Endometrium (tissue), 2 donors: ENCODE measurements around the gene TACC3.

Experiments
- FAIRE-seq: peaks from 2 replicates; lab custom pipeline; 2012; peaks lifted over from hg19 to GRCh38; lab: Jason Lieb, UNC
- donor health status: control.
- donor health status: control.

Gene TACC3

GRCh38 chr4:1776521-1777161 lies 55.3 kb downstream of the TACC3 start:
- FAIRE-seq = no peak

DNA sequence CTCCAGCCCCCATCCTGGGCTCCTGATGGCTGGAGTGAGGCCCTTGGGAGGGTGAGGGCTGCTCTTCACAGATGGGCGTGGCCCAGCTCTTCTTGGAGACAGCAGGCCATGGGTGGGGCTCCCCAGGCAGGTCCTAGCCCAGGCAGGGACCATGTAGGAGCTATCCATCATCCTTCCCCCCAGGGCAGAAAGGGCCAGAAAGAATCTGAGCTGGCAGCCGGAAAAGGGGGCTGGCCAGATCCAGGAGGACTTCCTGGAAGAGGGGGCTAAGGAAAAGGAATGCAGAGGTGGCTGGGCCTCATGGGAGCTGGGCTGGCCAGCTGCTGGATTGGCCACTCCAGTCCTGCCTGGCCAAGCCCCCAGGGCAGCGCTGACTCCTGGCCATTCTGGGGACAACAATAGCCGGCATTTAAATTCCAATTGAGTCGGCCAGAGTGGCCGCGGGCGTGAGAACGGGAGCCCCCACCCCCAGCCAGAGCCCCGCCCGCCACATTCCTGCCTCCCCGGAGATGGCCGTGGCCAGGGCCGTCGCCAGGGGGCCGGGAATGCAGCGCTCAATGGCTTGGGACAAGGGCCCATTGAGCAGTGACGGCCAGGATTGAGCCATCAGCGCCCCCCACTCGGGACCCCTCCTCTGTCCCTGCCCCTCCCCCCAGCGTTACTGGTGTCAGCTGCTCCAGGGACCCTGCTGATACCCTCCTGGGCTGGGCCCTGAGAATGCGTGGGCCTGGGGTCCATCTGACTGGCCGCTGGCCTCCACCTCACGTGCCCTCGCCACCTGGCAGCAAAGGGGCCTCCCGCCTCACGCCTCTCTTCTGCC lies 56.7 kb downstream of the TACC3 start:
- FAIRE-seq = no peak

DNA sequence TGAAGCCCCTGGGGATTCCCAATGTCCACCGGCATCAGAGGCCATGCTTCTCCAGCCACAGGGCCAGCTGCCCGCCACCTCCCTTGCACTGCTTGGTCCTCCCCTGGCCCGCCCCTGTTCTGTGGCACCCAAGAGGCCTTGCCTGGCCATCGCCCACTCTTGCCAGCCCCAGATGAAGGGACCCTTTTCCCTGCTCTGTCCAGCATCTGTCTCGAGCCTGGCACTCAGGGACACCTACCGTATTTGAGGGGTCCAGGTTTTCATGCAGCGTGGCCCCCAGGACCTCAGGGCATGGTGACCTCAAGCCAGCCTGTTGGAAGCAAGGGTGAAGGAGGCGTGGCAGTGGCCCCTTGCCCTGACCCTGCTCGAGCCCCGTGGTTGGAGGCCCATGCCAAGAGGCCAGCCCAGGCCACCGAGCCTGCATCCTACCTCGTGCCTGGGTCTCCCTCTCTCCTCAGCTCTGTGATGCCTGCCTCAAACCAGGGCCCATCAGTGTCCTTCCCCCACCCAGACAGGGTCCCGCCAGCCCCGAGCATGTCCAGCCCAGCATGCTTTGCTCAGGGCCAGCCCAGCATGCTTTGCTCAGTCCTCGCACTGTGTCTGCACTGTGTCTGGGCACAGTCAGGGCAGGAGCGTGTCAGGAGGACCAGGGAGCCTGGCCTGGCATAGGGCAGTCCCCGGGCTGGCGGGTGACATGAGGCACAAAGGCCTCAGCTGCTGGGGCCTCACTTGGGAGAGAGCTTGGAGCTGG lies 57.5 kb downstream of the TACC3 start:
- no peak for FAIRE-seq

GRCh38 chr4:1779588-1780382 lies 58.5 kb downstream of the TACC3 start:
- FAIRE-seq = no peak

GRCh38 chr4:1780435-1780834 lies 59.1 kb downstream of the TACC3 start:
- no peak for FAIRE-seq

DNA sequence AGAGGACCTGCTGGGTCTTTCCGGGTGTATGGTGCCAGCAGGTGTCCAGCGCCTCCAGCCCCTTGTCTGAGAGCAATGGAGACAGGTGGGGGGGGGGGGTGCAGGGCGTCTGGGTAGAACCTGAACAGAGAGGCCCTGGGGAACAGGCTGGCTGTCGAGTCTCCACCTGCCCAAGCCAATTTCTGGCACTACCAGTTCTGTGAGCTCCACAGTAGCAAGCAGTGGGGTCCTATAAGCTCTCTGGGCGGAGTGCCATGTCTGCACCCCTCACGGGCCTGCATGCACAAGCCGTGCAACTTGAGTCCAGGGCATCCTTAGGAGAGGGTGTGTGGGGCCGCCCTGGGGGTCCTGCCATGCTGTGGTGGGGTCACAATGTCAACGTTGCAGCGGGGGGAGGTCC lies 61.7 kb downstream of the TACC3 start:
- no peak for FAIRE-seq

DNA sequence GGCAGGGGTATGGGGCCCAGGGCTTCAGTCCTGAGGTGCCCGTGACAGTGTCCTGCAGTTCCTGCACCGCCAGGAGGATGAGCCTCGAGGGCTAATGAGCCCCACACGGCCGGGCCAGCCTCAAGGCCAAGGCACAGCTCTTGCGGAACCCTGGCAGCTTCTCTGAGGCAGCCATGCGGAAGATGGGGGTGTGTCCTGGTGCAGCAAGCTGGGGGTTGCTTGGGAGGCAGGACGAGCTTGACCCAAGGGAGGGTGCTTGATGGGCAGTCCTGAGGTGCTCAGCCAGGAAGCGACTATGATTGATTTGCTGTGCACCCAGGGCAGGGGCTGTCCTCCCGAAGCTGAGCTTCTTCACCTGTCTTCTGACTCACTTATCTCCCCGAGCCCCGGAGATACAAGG lies 62.6 kb downstream of the TACC3 start:
- FAIRE-seq = no peak

DNA sequence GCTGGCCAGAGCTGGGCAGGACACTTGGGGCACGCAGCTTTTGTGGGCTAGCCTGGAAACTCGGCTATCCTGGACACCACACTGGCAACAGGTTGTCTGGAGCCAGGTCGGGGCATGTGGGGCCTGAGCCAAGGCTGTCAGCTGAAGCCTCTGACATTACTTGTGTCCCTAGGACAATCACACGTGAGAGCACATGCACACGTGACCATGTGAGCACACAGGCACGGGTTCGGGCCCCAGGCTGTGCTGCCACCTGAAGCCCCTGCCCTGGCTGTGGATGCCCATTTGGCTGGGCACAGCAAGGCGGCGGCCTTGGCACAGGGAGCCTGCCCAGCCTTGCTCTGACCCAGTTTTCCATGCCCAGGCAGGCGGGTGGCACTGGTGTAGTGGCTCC lies 63.1 kb downstream of the TACC3 start:
- no peak for FAIRE-seq

- FAIRE-seq = no peak
Observed at GRCh38 chr4:1784789-1785591, 63.7 kb downstream of the TACC3 start.

DNA sequence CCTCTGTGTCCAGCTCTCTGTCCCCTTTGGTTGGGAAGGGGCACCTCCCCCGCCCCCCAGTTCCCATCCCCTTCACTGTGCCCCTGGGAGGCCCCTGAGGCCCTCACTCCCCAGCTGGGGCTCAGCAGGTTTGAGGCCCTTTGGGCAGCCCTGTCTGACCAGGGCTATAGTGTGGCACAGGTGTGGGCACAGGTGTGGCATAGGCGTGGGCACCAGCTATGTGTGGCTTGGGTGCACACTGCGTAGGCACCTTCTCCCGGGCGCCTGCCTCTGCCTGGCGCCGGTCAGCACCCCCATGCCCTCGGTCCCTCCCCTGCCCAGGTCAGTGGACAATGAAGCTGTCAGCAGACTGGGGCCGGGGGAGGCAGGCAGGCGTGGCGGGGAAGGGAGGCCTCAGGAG lies 64.3 kb downstream of the TACC3 start:
- FAIRE-seq = no peak

- no peak for FAIRE-seq
Observed at GRCh38 chr4:1786544-1787362, 65.4 kb downstream of the TACC3 start.

DNA sequence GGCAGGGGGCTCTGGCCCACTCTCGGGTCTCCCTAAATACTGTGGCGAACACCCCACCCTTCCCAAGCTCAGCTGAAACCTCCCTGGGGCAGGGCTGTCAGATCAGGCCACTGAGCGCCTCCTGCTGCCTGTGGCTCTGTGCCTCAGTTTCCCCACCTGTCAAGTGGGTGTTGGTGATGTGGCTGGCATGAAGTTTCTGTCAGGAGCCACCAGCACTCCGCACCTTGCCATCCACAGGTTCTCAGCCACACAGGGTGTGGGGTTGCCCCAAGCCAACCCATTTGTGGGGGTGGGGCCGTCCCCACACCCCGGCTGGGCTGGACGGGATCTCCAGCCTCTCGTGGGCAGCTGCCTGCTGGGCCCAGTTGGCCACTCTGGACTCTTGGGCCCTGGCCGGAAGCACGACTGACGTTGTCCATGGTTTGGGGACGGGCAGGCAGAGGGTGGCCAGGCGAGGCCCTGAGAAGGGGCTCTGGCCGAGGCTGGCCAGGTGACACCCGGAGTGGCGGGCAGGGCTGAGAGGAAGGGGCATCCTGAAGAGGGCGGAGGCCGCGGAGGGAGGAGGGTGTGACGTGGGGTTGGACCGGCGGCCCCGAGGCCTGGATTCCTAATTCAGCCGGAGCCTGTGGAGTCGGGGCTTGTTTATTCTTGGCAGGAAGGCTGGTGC lies 66.2 kb downstream of the TACC3 start:
- FAIRE-seq = no peak

GRCh38 chr4:1788254-1788973 lies 67.1 kb downstream of the TACC3 start:
- no peak for FAIRE-seq

DNA sequence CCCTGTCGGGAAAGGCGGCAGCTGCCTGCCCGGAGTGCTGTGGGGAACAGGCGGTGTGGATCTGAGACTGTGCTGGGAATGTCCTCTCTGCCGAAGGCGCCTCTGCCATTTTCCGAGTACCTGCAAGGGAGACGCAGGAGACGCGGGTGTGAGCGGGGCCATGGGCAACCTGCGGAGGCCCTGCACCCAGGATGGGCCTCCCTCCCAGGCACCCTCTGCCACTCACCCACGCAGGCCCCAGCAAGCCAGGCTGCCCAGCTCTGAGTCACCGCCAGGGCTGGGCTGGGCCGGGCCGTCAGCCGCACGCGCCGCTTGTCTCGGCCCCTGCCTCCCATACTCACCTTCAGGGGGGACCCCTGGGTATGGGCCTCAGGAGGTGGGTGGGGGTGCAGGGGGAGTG lies 68.2 kb downstream of the TACC3 start:
- no peak for FAIRE-seq

GRCh38 chr4:1790005-1790404 lies 68.7 kb downstream of the TACC3 start:
- FAIRE-seq = no peak

DNA sequence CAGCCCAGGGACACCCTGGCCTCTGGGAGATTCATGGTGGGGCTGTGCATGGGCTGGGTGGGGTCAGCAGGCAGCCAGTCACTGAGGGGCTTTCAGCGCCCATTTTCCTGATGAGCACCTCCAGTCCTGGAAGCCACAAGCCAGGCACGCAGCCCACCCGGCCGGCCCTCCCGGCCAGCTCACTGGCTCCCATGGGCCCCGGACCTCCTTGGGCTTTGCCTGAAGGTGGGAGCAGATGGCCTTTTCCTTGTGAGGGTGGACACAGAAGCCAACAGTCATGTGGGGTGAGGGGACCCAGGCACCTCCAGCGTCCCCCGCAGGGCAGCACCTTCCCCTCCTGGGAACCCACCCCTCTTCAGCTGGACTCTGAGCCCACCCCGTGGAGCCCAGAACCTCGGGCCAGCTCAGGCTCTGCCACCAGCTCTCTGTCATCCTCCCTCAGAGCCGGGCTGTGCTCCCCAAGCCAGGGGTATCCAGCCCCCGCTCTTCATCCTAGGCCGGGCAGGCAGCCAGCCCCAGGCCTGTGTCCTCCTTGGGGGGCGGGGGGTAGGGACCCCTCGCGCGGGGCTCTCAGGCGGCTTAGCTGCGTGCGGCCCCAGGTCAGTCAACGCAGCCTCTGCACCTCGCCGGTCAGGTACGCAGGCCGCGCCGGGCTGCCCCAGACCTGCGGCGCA lies 71.0 kb downstream of the TACC3 start:
- FAIRE-seq = no peak

DNA sequence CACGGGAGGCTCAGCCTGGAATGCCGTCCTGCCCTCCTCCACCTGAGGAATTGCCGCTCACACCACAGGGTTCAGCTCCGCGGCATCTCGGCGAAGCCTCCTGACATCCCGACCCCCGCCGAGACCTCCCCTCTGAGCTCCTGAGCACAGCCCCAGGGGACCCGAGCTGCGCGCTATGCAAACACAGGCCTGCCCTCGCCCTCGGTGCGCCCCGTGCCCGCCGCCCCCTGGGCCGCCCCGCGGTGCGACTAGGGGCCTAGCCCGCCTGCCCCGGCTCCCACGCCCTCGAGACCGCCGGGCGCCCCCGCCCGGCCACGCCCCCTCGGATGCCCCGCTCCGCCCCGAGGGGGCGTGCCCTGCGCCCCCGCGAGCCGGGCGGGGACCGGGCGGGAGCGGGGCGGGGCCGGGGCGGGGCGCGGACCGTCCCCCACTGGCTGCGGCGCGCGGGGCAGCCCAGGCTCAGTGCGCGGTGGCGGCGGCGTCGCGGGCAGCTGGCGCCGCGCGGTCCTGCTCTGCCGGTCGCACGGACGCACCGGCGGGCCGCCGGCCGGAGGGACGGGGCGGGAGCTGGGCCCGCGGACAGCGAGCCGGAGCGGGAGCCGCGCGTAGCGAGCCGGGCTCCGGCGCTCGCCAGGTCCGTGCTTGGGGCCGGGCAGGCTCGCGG lies 71.6 kb downstream of the TACC3 start, which contains the start of gene FGFR3:
Gene FGFR3, plus strand, starts transcription at position 462 of the 664 bp plus-strand sequence. CDS start 642 bp downstream, outside the sequence.
- no peak for FAIRE-seq

DNA sequence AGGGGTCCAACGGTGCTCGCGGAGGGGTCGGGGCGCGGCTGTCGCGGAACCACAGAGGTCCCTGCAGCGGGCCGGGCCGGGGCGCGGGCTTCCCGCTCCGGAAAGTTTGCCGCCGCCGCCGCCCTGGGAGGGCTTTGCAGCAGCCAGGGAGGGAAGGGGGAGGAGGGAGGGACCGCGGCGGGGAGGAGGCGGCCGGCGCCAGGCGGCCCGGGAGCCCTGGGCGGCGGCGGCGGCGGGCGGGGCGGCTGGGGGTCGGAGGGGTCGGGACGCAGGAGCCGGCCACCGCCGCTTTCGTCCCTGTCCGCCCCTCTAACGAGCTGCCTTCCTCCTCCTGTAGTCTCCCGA lies 72.1 kb downstream of the TACC3 start:
- no peak for FAIRE-seq
